Cardiac septum (tissue), 1 donor: ENCODE results near the gene USP9Y. TPM values are rescaled to one million over a fixed set of nuclear protein-coding genes. Genes with fewer than 3 reads are reported as not detected.

Experiments
- DNase-seq: peaks from one replicate; pipeline ENCODE4 v3.0.0-alpha.2; 2020; ENCODE audit warnings: low spot score
- intact Hi-C: fragments of 100-400 bp; cut with DNase I; formaldehyde crosslinking; loops from one replicate; pipeline ENCODE4 v1.14.0; 2022
- total RNA-seq: library from RNA; stranded (reverse); fragmentation: NEBNext Ultra II Directional; extraction: Animal tissue kit (Norgen Biotek cat#: 25700); gene quantifications from one replicate; pipeline ENCODE4 v1.2.1, GENCODE V29; 2021
- donor health status: DM: no; HTN: no; CAD: no.

USP9Y gene
- total RNA-seq, 1 donor from 2014 or later, result not detected

DNA sequence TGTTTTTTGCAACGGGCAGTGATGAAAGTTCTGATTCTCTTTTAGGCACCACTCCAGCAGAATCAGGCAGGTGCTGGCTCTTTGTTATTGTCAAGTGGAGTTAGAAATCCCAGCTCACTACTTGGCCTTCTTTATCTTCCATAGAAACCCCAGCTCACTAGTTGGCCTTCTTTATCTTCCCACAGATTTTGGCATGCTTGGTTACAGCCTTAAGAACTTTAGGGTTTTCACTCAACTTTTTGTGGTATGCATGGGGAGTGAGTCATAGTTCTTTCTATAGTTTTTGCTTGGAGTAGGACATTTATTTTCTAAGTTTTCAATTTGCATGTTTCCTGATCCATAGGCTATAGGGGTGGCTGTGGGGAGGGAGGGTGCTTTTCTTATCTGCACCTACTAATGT is 55.0 kb downstream of the USP9Y start:
- intact Hi-C loops, result no loop called here
- no peak for DNase-seq

- DNase-seq, result no peak
- intact Hi-C loops, result no loop called here
Observed at GRCh38 chrY:12765976-12766375, 64.9 kb downstream of the USP9Y start.

DNA sequence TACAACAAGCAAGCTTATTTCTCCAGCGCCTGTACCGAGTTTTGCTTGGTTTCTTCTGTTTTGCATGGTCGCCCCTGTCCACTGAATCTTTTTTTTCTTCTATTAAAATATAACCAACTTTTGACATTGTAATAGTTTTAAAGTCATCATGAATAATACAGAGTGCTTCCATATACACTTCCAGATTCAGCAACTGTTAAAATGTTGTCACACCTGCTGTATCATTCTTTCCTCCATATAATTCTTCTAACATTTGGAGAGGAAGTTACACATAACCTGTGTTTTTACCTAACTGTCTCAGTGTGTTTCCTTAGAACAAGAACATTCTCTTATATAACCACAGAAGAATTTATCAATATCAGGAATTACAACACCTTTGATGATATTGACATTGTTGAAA is 83.5 kb downstream of the USP9Y start:
- no peak for DNase-seq
- intact Hi-C loops, result no loop called here

GRCh38 chrY:12793999-12794398 is 93.0 kb downstream of the USP9Y start:
- intact Hi-C loops, result no loop called here
- DNase-seq, result no peak

DNA sequence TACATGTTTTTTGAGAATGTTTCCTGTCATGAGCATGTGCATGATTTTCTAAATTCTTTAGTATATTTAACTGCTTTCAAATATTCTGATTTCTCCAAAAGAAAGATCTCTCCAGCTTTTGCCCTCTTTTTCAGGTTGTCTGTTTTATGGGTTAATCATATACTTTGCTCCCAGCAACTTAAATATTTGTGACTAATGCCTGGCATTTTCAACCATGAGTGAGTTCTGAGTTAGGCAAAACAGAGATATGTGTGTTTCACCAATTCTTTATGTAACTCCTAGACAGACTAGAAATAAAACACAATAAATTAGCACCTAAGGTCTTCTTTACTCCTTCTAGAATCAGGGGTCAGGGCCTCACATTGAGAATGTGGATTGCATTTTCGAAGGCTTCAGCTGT is 107.0 kb downstream of the USP9Y start:
- no peak for DNase-seq
- intact Hi-C loops, result no loop called here

GRCh38 chrY:12809034-12809433 is 108.0 kb downstream of the USP9Y start:
- DNase-seq, result no peak
- intact Hi-C loops, result no loop called here

GRCh38 chrY:12823408-12823807 is 122.4 kb downstream of the USP9Y start:
- intact Hi-C loops, result no loop called here
- no peak for DNase-seq

- intact Hi-C loops, result no loop called here
Observed at GRCh38 chrY:12826791-12827190, 125.8 kb downstream of the USP9Y start.

GRCh38 chrY:12833284-12833683 is 132.3 kb downstream of the USP9Y start:
- no peak for DNase-seq
- intact Hi-C loops, result no loop called here

More at GRCh38 chrY:12826791-12827190, 125.8 kb downstream of the USP9Y start:
- no peak for DNase-seq

GRCh38 chrY:12837550-12837949 is 136.5 kb downstream of the USP9Y start:
- DNase-seq, result no peak
- intact Hi-C loops, result no loop called here

GRCh38 chrY:12841368-12841767 is 140.3 kb downstream of the USP9Y start:
- intact Hi-C loops, result no loop called here
- DNase-seq, result no peak

DNA sequence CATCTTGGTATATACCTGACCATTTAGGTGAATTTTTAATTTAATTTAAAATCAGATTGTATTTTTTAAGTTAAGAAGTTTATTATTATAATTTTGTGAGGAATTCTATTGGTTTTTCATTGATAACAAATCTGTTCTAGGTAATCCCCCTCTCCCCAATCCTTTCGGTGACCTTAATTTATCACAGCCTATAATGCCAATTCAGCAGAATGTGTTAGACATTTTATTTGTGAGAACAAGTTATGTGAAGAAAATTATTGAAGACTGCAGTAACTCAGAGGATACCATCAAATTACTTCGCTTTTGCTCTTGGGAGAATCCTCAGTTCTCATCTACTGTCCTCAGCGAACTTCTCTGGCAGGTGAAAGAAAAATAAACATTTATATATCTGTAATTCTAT is 145.8 kb downstream of the USP9Y start:
- intact Hi-C loops, result no loop called here
- no peak for DNase-seq

DNA sequence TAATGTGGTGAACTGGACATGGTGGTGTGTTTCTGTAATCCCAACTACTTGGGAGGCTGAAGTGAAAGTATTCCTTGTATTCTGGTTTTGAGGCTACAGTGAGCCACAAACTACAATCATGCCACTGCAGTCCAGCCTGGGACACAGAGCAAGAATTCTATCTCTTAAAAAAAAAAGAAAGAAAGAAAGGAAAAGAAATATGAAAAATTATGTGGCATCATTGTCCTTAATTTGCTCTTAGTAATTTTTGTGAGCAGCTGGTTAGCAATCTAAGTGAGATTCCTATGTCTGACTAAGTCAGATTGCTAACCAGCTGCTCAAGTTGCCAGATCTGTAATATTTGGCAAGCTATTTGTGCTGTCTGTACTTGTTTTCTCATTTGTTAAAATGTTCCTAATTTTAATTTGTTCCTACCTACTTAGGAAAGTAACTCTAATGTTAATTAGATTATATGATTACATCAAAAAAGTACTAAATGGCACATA is 154.8 kb downstream of the USP9Y start:
- no peak for DNase-seq
- intact Hi-C loops, result no loop called here

DNA sequence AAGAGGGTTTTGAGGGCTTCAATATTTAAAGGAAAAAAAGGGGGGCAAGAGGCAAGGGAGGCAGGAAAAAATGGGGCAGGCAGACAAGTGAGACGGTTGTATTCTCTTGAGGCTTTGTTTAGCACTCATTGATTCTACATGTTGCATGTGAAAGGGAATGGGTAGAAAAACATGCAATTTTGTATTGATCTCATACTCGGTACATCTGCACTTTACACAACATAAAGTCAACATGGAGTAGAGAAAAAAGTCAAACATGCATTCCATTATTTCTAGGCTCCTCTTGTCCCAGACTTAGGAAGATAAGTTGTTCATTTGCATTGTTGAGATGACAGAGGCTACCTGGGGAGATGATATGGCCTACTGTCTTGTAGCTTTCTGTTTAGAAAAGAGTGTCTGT is 166.9 kb downstream of the USP9Y start:
- intact Hi-C loops, result no loop called here
- DNase-seq, result no peak

GRCh38 chrY:12896973-12897372 is 195.9 kb downstream of the USP9Y start:
- intact Hi-C loops, result no loop called here
- no peak for DNase-seq

DNA sequence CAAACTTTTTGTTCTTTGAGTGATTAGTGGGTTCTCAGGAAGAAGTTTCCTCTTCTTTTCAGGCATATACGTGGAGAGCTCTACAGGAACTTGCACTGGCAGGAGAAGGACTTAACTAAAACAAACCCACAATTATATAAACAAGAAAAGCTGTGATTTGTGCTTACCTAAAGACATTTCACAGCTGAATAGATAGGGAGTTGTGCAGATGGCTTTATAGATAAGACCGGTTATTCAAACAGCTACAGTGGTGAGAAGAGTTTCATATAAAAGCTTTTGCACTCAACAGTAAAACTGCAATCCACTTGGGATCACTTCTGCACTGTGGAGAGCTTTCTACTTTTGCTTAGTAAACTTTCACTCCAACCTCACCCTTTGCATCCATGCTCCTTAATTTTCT is 197.6 kb downstream of the USP9Y start:
- intact Hi-C loops, result no loop called here
- DNase-seq, result no peak

DNA sequence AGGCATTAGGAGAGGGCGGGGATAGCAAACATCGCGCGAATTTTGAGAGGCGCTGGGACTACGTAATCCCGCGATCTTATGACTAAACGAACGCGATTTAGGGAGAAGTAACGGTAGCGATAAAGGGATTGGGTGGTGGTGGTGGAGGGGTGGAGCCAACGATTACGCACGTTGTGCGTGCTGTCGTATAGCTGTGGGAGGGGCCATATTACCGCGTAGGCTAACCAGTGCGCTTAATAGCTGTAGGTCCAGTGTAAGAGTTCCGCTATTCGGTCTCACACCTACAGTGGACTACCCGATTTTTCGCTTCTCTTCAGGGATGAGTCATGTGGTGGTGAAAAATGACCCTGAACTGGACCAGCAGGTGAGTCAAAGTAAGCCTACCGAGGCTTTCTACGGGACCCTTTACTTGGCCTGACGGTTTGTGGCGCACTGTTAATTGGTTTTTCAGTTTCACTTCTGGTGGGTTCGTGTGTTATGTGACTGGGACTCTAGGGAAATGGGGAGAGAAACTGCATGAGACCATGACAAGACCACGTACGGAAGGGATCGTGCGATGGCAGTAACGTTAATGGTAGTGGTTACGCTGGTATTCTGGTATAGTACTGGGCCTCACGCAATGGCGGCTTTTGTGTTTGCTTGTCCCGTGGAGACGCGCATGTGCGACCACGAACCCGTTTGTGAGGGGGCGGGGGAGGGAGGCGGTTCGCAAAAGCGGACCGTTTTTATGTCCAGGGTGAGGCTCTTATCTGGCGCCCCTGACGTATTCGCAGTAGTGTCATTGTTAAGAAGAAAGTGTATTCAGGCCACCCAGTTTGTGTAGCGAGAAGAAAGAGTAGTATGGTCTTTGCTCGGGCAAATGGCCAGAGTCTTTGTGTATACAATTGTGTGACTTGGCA is 203.8 kb downstream of the USP9Y start, which contains the start of gene DDX3Y:
Gene DDX3Y, plus strand, starts transcription at position 251 of the 899 bp plus-strand sequence. Its CDS starts 69 bp downstream, at position 320.
- no peak for DNase-seq
- intact Hi-C loops, result no loop called here

DNA sequence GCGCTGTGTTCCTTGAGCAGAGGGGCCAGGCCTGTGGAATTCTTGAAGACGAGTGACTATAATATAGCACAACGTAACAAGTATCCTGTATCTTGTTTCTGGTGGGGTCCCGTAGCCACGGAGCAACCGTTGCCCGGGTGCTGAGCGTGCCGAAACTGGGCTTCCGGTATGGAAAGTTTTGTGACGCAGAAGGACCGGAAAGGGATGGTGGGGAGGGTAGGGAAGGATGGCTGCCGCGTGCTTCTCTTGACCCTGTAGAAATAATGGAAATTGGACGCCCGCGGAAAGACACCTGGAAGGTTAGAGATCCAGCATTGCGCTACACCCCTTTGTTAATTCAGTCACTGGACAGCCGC is 204.5 kb downstream of the USP9Y start:
- DNase-seq, result no peak
- intact Hi-C loops, result no loop called here

DNA sequence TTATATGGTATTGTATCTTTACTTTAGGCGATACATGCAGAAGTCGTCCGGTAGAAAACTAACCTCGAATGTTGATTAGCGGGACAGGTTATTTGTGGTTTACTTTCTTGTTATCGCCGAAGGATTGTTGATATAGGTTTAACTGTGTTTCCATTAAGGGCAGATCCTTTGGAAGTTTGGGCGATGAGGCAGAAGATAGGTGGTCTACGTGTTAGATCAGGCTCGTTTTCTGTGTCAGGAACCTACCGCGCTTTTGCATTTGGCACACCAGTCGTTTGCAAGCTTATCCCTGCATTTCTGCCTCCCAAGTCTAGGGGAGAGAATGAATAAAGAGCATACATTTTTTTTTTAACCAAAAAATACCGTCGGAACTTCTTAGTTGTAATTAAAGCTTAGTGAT is 204.9 kb downstream of the USP9Y start:
- DNase-seq, result no peak
- intact Hi-C loops, result no loop called here
